ENCODE data around the gene PKIG. TPM values are rescaled to one million over a fixed set of nuclear protein-coding genes. Genes with fewer than 3 reads are reported as not detected.

Gene PKIG
- total RNA-seq, 1 donor from 2014 or later: 181 TPM

DNA sequence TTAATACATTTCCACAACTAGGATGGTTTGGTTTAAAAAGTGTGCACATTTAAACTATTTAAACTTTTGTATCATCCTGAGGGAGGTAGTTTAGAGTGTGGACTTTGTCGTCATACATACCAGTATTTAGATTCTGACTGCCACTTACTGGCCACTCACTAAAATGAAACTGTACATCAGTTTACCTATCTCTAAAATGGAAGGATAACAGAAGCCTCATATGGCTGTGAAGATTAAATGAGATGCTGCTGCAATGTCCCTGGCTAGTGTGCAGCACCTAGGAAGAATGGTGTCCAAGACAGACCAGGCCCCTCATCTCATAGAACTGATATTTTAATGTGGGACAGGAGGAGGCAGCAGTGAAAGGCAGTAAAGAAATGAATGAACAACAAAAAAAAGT, 12.0 kb upstream of the PKIG start:
- DNase-seq (no peak), ATAC-seq (ENCODE audit: low read depth) (no peak)
- H3K4me3 Mint-ChIP-seq: no peak overlapping the region
- POLR2A ChIA-PET: no interaction called here
- H3K27ac Mint-ChIP-seq: no peak overlapping the region
- no peaks in the 10 kb centered on the region for H3K36me3 Mint-ChIP-seq (ENCODE audit: low read depth)
- no peaks in the 10 kb centered on the region for H3K27me3 Mint-ChIP-seq
- TF ChIP-seq, protein P1, sequence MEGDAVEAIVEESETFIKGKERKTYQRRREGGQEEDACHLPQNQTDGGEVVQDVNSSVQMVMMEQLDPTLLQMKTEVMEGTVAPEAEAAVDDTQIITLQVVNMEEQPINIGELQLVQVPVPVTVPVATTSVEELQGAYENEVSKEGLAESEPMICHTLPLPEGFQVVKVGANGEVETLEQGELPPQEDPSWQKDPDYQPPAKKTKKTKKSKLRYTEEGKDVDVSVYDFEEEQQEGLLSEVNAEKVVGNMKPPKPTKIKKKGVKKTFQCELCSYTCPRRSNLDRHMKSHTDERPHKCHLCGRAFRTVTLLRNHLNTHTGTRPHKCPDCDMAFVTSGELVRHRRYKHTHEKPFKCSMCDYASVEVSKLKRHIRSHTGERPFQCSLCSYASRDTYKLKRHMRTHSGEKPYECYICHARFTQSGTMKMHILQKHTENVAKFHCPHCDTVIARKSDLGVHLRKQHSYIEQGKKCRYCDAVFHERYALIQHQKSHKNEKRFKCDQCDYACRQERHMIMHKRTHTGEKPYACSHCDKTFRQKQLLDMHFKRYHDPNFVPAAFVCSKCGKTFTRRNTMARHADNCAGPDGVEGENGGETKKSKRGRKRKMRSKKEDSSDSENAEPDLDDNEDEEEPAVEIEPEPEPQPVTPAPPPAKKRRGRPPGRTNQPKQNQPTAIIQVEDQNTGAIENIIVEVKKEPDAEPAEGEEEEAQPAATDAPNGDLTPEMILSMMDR (IDR thresholded peaks at IDR 0.05): no peak
- intact Hi-C loops (cut with micrococcal nuclease): no loop called here
- CTCF ChIA-PET: interaction anchor here (0.9 kb wide), 1 partner anchor 40 kb away, joined by 5 read pairs; no protein-coding TSS in a partner anchor
- no peaks in the 10 kb centered on the region for H3K9me3 Mint-ChIP-seq
- no peaks in the 10 kb centered on the region for H3K4me1 Mint-ChIP-seq

DNA sequence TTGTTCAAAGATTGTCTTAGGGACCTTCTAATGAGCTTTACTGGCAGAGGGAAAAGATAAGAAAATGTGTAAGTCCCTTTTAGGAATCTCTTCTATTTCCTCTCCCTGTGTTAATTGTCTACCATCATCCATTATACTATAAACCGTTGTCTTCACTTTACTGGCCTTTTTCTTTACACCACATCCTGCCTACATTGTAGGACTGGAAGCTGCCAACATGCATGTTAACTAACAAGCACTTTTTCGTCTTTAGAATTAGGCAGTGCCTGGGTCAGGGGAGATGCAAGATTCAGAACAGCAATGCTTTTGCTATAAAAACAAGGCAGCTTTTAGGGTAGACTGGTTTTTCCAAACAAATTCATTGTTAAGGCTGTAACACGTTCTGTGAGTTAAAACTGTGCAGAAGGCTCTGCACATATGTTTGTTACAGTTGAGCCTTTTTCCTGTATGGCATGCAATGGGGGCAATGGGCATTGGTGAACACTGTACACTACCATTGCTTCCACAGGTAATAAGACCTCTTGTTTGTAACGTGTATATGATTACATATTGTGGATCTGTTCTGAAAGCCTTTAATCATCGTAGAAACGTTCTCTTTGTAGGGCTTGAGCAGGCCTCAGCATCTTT, 10.9 kb upstream of the PKIG start:
- Mint-ChIP-seq H3K9me3 (no peaks in the 10 kb centered on the region), H3K36me3 (ENCODE audit: low read depth) (no peaks in the 10 kb centered on the region), H3K27ac (no peak overlapping the region), H3K27me3 (no peaks in the 10 kb centered on the region), H3K4me3 (no peak overlapping the region), H3K4me1 (peaks cover 8% of the 10 kb centered on the region)
- TF ChIP-seq, protein P1 (IDR thresholded peaks at IDR 0.05): no peak
- ATAC-seq (ENCODE audit: low read depth) (no peak), DNase-seq (no peak)
- CTCF ChIA-PET: interaction anchor here (0.9 kb wide), 1 partner anchor 39 kb away, joined by 5 read pairs; no protein-coding TSS in a partner anchor
- intact Hi-C loops (cut with micrococcal nuclease): no loop called here
- POLR2A ChIA-PET: interaction anchor here (0.7 kb wide), 1 partner anchor 22 kb away, joined by 4 read pairs; no protein-coding TSS in a partner anchor

DNA sequence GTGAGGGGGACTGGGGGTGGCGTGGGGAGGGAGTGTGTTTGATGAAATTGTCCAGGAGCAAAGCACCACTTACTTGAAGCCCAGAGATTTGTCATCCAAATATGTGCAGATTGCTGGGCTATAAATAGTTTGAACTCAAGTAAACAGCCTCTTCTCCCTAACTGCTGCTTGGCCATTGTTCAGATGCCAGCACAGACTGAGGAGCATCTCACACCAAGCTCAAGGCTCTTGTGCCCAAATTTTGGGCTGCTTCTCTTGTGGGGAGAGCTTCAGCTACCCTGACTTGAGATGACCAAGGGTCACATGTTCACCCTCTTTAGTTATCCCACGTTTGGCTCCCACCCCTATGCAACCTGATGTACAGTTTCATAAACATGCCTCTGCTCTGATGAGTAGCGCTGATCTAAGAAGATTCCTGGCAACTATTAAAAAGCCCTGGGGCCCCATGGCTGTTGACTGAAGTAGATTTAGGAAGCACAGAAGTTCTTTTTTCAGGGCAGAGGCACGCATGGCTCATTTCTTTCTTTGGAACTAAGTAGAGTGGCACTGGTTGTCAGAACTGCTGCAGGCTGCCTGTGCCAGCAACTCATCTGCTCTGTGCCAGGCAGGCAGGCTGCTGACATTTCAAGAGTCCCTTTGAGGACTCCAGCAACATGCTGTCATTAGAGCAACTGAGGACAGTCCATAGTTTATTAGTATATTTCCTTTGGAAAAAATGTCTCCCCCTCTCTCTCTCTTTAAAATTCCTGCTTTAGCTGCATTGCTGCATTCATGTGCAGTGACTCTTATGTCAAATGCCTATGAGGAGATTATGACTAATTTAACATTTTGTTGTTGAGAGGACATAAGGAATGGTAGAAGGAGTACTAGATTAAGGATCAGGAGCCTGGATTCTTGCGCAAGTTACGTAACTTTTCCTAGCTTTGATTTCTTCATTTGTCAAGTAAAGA, 9.6 kb upstream of the PKIG start:
- no peaks in the 10 kb centered on the region for H3K9me3 Mint-ChIP-seq
- CTCF ChIA-PET: interaction anchor here (7.7 kb wide), 1 partner anchor 36 kb away, joined by 147 read pairs; no protein-coding TSS in a partner anchor
- H3K27me3 Mint-ChIP-seq: no peaks in the 10 kb centered on the region
- H3K4me3 Mint-ChIP-seq: no peak overlapping the region
- TF ChIP-seq, protein P1 (IDR thresholded peaks at IDR 0.05): no peak
- H3K27ac Mint-ChIP-seq: no peak overlapping the region
- DNase-seq (no peak), ATAC-seq (ENCODE audit: low read depth) (no peak)
- POLR2A ChIA-PET: interaction anchor here (0.6 kb wide), 1 partner anchor 67 kb away, joined by 3 read pairs; no protein-coding TSS in a partner anchor
- peaks cover 20% of the 10 kb centered on the region for H3K4me1 Mint-ChIP-seq
- intact Hi-C loops (cut with micrococcal nuclease): no loop called here
- no peaks in the 10 kb centered on the region for H3K36me3 Mint-ChIP-seq (ENCODE audit: low read depth)

DNA sequence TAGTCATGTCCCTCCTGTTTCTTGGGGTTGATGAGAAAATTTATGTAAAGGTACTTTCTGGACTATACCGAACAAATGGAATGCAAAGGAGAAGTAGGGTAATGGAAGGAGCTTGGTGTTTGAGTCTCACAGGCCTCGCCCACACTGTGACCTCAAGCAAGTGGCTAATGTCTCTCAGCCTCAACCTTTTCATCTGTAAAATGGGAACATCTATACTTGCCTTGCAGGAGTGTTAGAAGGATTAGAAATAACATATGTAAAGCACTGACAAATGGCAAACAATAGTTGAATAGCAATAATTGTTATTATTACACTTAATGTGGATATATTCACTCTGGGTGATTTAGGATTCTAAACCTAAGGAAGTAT, 8.9 kb upstream of the PKIG start:
- CTCF ChIA-PET: interaction anchor here (7.7 kb wide), 1 partner anchor 36 kb away, joined by 147 read pairs; no protein-coding TSS in a partner anchor
- TF ChIP-seq, protein P1 (IDR thresholded peaks at IDR 0.05): no peak
- no peak overlapping the region for H3K27ac Mint-ChIP-seq

DNA sequence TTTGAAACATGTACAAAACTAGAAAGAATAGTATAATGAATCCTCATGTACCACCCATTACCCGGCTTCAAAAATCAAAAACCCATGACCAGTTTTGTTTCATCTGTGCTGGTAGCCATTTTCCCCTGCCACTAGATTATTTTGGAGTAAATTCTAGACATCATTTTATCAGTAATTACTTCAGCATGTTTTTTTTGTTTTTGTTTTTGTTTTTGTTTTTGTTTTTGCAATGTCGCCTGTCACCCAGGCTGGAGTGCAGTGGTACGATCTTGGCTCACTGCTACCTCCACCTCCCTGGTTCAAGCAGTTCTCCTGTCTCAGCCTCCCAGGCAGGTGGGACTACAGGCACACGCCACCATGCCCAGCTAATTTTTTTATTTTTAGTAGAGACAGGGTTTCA, 8.0 kb upstream of the PKIG start:
- H3K36me3 Mint-ChIP-seq (ENCODE audit: low read depth): no peaks in the 10 kb centered on the region
- DNase-seq (no peak), ATAC-seq (ENCODE audit: low read depth) (no peak)
- H3K27ac Mint-ChIP-seq: no peak overlapping the region
- TF ChIP-seq, protein P1 (IDR thresholded peaks at IDR 0.05): no peak
- ChIA-PET POLR2A (interaction anchor here (3.6 kb wide), 1 partner anchor 35 kb away, joined by 32 read pairs; no protein-coding TSS in a partner anchor), CTCF (interaction anchor here (3.1 to 7.7 kb wide), 4 partner anchors 12 to 35 kb away, joined by 32 to 147 read pairs (median 45); no protein-coding TSS in a partner anchor)
- H3K9me3 Mint-ChIP-seq: no peaks in the 10 kb centered on the region
- H3K4me1 Mint-ChIP-seq: peaks cover 24% of the 10 kb centered on the region
- intact Hi-C loops (cut with micrococcal nuclease): no loop called here
- no peak overlapping the region for H3K4me3 Mint-ChIP-seq
- no peaks in the 10 kb centered on the region for H3K27me3 Mint-ChIP-seq

More for the DNA sequence above, 8.9 kb upstream of the PKIG start:
- Mint-ChIP-seq H3K9me3 (no peaks in the 10 kb centered on the region), H3K27me3 (no peaks in the 10 kb centered on the region), H3K36me3 (ENCODE audit: low read depth) (no peaks in the 10 kb centered on the region), H3K4me3 (no peak overlapping the region), H3K4me1 (peaks cover 20% of the 10 kb centered on the region)
- POLR2A ChIA-PET: no interaction called here
- intact Hi-C loops (cut with micrococcal nuclease): no loop called here
- ATAC-seq (ENCODE audit: low read depth) (no peak), DNase-seq (no peak)

All from activated B cell treated with CpG ODN at 0.5 μM for 24 hours (primary cell).